GM12864 (cell line): ENCODE measurements around the gene AZU1.
"Not testable (repeated sequence)": the region's sequence is repeated elsewhere in the genome, so short reads cannot be mapped to it uniquely, and the experiment has no call there.

Experiments used
- DNase-seq: peaks from one replicate; pipeline ENCODE4 v3.0.0-alpha.2; 2011; ENCODE audit warnings: low read depth
- H3K4me3 ChIP-seq: 2 replicates; pipeline ENCODE4 v1.5.1; 2011; ENCODE audit warnings: mild to moderate bottlenecking, low read depth, low read length, control low read depth
- CTCF ChIP-seq: IDR thresholded peaks from 2 replicates; pipeline ENCODE4 v1.5.1; 2011; ENCODE audit warnings: low read depth, mild to moderate bottlenecking, moderate library complexity, low read length, control low read depth, inconsistent platforms; ENCODE audit errors: missing control alignments

The AZU1 gene

GRCh38 chr19:840519-841206 is 13.0 kb downstream of the AZU1 start, which contains the start of gene PRTN3:
PRTN3 (plus strand) TSS chr19:840999; CDS start chr19:841009, 10 bp downstream.
- H3K4me3 ChIP-seq: no peak within 1 kb of the TSS
- DNase-seq: no peak
- TF ChIP-seq CTCF: no peak

GRCh38 chr19:842802-843179 is 15.2 kb downstream of the AZU1 start:
- not testable (repeated sequence) for DNase-seq, H3K4me3 ChIP-seq

GRCh38 chr19:843180-843835 is 15.7 kb downstream of the AZU1 start:
- TF ChIP-seq CTCF: no peak

GRCh38 chr19:843836-844545 is 16.4 kb downstream of the AZU1 start:
- TF ChIP-seq CTCF: no peak
- DNase-seq: no peak
- no peak overlapping the region for H3K4me3 ChIP-seq

More at GRCh38 chr19:843180-843835, 15.7 kb downstream of the AZU1 start:
- DNase-seq: no peak
- no peak overlapping the region for H3K4me3 ChIP-seq

GRCh38 chr19:844546-844971 is 16.9 kb downstream of the AZU1 start:
- DNase-seq: no peak
- no peak for TF ChIP-seq CTCF
- no peak overlapping the region for H3K4me3 ChIP-seq

- no peak for TF ChIP-seq CTCF
- DNase-seq: no peak
- no peak overlapping the region for H3K4me3 ChIP-seq
Observed at GRCh38 chr19:845707-846521, 18.3 kb downstream of the AZU1 start.

GRCh38 chr19:848386-848921 is 20.8 kb downstream of the AZU1 start:
- no peak overlapping the region for H3K4me3 ChIP-seq
- DNase-seq: no peak
- no peak for TF ChIP-seq CTCF

GRCh38 chr19:849195-849594 is 21.6 kb downstream of the AZU1 start:
- not testable (repeated sequence) for H3K4me3 ChIP-seq, DNase-seq
